Spleen (tissue), 13 donors: ENCODE results near the gene RBMY1D. TPM values are rescaled to one million over a fixed set of nuclear protein-coding genes. Genes with fewer than 3 reads are reported as not detected.
"Not testable (repeated sequence)": the region's sequence is repeated elsewhere in the genome, so short reads cannot be mapped to it uniquely, and the experiment has no call there.

Source experiments
- DNase-seq: peaks from one replicate; pipeline ENCODE4 v3.0.0-alpha.2; 2020
- H3K27ac ChIP-seq, 8 donors: fragments of 200-600 bp; sonication (generic) in 7 of 8; 1 replicate in 4 of 8; 2 replicates in 4 of 8; pipeline versions ENCODE4 v1.5.0 to v1.8.0; 2016 to 2021; ENCODE audit warnings: inconsistent platforms in 4 of 8, mild to moderate bottlenecking in 4 of 8, moderate library complexity in 1 of 8
- H3K27me3 ChIP-seq, 7 donors: fragments of 200-600 bp; sonication (generic) in 6 of 7; replicated peaks in 1 of 7; 1 replicate in 4 of 7; 2 replicates in 3 of 7; pipeline versions ENCODE4 v1.5.0 to v1.8.0; 2016 to 2021; ENCODE audit warnings: inconsistent platforms in 3 of 7, mild to moderate bottlenecking in 1 of 7
- H3K36me3 ChIP-seq, 6 donors: fragments of 200-600 bp; sonication (generic) in 5 of 6; 1 replicate in 4 of 6; 2 replicates in 2 of 6; pipeline versions ENCODE4 v1.5.0 to v1.8.0; 2016 to 2021; ENCODE audit warnings: inconsistent platforms in 2 of 6
- H3K4me1 ChIP-seq, 6 donors: fragments of 200-600 bp; sonication (generic) in 5 of 6; 1 replicate in 3 of 6; 2 replicates in 3 of 6; pipeline versions ENCODE4 v1.5.0 to v1.8.0; 2016 to 2021; ENCODE audit warnings: inconsistent platforms in 3 of 6
- H3K4me3 ChIP-seq, 8 donors: fragments of 200-600 bp; sonication (generic) in 7 of 8; 1 replicate in 4 of 8; 2 replicates in 4 of 8; pipeline versions ENCODE4 v1.5.0 to v1.8.0; 2016 to 2021; ENCODE audit warnings: inconsistent platforms in 4 of 8, mild to moderate bottlenecking in 4 of 8, moderate library complexity in 2 of 8
- H3K9me3 ChIP-seq, 8 donors: fragments of 200-600 bp; sonication (generic) in 7 of 8; 1 replicate in 4 of 8; 2 replicates in 4 of 8; pipeline versions ENCODE4 v1.5.0 to v1.8.0; 2016 to 2021; ENCODE audit warnings: inconsistent platforms in 4 of 8
- POLR2A ChIP-seq, 3 donors: fragments of 450-650 bp; IDR thresholded peaks; one replicate each; pipeline ENCODE4 v1.5.1; 2017; ENCODE audit warnings: antibody characterized with exemption in 3 of 3, mild to moderate bottlenecking in 1 of 3
- POLR2AphosphoS5 ChIP-seq, 3 donors: sonication (generic); formaldehyde crosslinking; IDR thresholded peaks; one replicate each; pipeline ENCODE4 v1.5.1; 2017; ENCODE audit warnings: antibody characterized with exemption in 3 of 3
- WGBS, 5 donors: extraction: QIAGEN DNeasy Blood & Tissue Kit in 3 of 5; methylation state at CpG; one replicate each; pipeline versions ENCODE4 v1.1.5 to v1.1.7; 2013 to 2018; 5-methylcytosine and 5-hydroxymethylcytosine counted together
- intact Hi-C: fragments of 100-400 bp; cut with DNase I; formaldehyde crosslinking; loops from one replicate; pipeline ENCODE4 v1.15.0; 2023; ENCODE audit warnings: low total_unique reads
- long read RNA-seq, 2 donors: transcript quantifications; one replicate each; lab custom pipeline, GENCODE V29; 2026
- polyA plus RNA-seq, 3 donors: library from polyadenylated mRNA; stranded (reverse); fragments of 200-250 nt; gene quantifications; one replicate each; pipeline ENCODE4 v1.2.1, GENCODE V29; 2013
- total RNA-seq, 7 donors: library from RNA; depleted of rRNA in 3 of 7; stranded (reverse); fragments of >200 nt in 3 of 7; fragmentation: NEBNext Ultra II Directional in 4 of 7; extraction: Animal tissue kit (Norgen Biotek cat#: 25700) in 4 of 7; gene quantifications; one replicate each; pipeline versions ENCODE4 v1.1.0 to v1.2.1, GENCODE V29; 2016 to 2021
- TF ChIP-seq, protein P1 (sequence below), 11 experiments: fragments of 200-600 bp in 7 of 11; fragments of 450-650 bp in 4 of 11; sonication (generic) in 4 of 11; IDR thresholded peaks in 8 of 11; conservative IDR thresholded peaks in 3 of 11; 1 replicate in 7 of 11; 2 replicates in 4 of 11; pipeline versions ENCODE4 v1.4.0 to v1.8.0; 2016 to 2021; ENCODE audit warnings: antibody characterized with exemption in 11 of 11, inconsistent platforms in 4 of 11, mild to moderate bottlenecking in 1 of 11
- donor health status: healthy with polysubstance abuse.
- donor health status: DM: no; HTN: no; CAD: no; lungs with moderate emphysema.
- donor health status: DM: no; HTN: no; CAD: no.
- donor health status: Bipolar disorder and iron deficiency.
- donor health status: healthy.
- donor health status: DM: no; HTN: no; CAD: no.
- donor health status: DM: yes; HTN: yes; CAD: no.

RBMY1D gene
- total RNA-seq (not detected), polyA plus RNA-seq (not detected)
- long read RNA-seq, donor 1, result 0 reads
- long read RNA-seq, donor 2, result 0 reads

DNA sequence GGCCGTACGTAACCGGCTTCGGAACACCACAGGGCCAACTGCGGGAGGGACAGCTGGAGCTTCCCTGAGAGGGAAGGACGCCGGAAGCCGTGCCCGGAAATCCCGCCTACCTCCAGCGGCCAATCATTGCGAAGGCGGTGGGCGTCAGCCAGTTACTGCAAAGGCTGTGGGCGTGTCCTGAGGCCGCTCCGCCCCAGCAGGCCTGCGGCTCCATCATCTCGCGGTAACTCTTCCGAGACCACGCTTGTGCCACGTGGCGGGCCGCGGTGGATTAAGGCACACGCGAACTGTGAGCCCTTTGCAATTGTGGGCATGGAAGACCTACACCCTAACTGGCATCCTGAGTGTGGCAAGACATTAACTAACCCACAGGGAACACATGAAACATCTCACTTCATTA lies at the start of gene RBMY1D:
Gene RBMY1D, minus strand, starts transcription at position 101 of the 400 bp plus-strand sequence. CDS start 2,013 bp downstream, outside the sequence.
- WGBS, 5 donors, result no CpG with 5 or more reads among the region's 28 CpGs
- H3K4me3 ChIP-seq, H3K36me3 ChIP-seq, intact Hi-C loops, H3K27ac ChIP-seq, H3K9me3 ChIP-seq, DNase-seq, H3K4me1 ChIP-seq, H3K27me3 ChIP-seq: not testable (repeated sequence)

- H3K4me1 ChIP-seq, H3K27ac ChIP-seq, intact Hi-C loops, H3K27me3 ChIP-seq, H3K4me3 ChIP-seq, DNase-seq, H3K9me3 ChIP-seq, H3K36me3 ChIP-seq: not testable (repeated sequence)
- WGBS, 5 donors, result no CpG with 5 or more reads among the region's 29 CpGs
These were observed 23.6 kb upstream of the RBMY1D start, which contains the start of gene RBMY1E for GRCh38 chrY:21917932-21918331. TSS of gene RBMY1E (minus strand) at chrY:21918032. CDS start at chrY:21916054, 1,978 bp downstream.

DNA sequence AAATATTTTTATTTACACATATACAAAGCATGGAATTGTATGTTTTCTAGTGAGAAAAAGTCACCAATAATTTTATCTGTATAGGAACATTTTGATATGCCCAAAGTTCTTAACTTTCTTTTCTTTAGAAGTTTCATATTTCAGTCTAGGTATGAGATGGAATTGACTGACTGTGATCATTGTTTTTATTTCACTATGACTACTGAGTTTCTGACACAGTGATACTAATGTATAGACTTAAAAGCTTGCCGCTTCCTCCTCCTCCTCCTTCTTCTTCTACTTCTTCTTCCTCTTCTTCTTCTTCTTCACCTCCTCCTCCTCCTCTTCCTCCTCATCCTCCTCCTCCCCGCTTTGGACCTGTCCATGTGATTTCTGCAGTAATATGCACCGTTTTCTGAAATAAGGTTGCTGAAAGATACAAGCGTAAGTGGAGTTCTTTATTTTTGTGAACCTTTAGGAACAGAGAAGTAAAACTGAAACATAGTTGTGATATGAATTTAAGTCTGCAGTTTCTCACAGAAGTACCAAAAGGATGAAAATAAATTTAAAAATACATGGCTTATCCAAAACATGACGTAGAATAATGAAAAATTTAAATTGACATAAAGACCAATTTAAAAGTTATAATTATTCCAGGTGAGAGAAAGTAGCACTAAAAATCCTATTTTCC lies 24.8 kb downstream of the RBMY1D start:
- no CpG with 5 or more reads among the region's 5 CpGs for WGBS, 5 donors
- H3K27ac ChIP-seq, intact Hi-C loops, H3K4me3 ChIP-seq, H3K4me1 ChIP-seq, H3K27me3 ChIP-seq, DNase-seq, H3K36me3 ChIP-seq, H3K9me3 ChIP-seq: not testable (repeated sequence)

DNA sequence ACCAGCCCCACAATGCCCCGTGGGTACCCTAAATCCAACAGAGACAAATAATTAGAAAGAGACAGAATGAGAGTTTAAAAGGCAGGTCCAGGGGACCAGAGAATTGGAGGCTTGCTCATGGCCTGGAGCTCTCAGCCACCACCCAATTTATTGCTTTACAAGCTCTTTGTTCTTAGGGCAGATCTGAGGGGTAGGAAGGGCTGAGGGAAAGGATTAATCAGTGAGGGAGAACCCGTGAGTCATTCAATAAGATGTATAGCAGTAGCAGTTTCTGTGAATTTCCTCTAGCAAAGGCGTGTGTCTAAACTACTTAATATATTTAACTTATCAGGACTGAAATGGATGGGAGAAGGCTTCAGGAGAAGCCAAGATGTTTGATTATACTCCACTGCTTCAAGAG lies 48.8 kb downstream of the RBMY1D start:
- Histone ChIP-seq H3K27ac (no peak overlapping the region), H3K4me1 (no peaks in the 10 kb centered on the region), H3K36me3 (no peaks in the 10 kb centered on the region), H3K27me3 (no peaks in the 10 kb centered on the region), H3K9me3 (no peaks in the 10 kb centered on the region), H3K4me3 (no peak overlapping the region)
- intact Hi-C loops, result no loop called here
- TF ChIP-seq POLR2A (IDR thresholded peaks at IDR 0.05) (no peak), POLR2AphosphoS5 (IDR thresholded peaks at IDR 0.05) (no peak)
- TF ChIP-seq, protein P1, sequence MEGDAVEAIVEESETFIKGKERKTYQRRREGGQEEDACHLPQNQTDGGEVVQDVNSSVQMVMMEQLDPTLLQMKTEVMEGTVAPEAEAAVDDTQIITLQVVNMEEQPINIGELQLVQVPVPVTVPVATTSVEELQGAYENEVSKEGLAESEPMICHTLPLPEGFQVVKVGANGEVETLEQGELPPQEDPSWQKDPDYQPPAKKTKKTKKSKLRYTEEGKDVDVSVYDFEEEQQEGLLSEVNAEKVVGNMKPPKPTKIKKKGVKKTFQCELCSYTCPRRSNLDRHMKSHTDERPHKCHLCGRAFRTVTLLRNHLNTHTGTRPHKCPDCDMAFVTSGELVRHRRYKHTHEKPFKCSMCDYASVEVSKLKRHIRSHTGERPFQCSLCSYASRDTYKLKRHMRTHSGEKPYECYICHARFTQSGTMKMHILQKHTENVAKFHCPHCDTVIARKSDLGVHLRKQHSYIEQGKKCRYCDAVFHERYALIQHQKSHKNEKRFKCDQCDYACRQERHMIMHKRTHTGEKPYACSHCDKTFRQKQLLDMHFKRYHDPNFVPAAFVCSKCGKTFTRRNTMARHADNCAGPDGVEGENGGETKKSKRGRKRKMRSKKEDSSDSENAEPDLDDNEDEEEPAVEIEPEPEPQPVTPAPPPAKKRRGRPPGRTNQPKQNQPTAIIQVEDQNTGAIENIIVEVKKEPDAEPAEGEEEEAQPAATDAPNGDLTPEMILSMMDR (IDR thresholded peaks at IDR 0.05 in 8 of 11, conservative IDR thresholded peaks at IDR 0.05 in 3 of 11), result no peak
- 52 to 59% (median 58%) methylated on average over 3 of the region's 3 CpGs; no CpG with 5 or more reads in 2 of the 5 donors for WGBS, 5 donors
- no peak for DNase-seq

- Histone ChIP-seq H3K27me3 (no peaks in the 10 kb centered on the region), H3K4me1 (no peaks in the 10 kb centered on the region), H3K4me3 (no peak overlapping the region), H3K9me3 (no peaks in the 10 kb centered on the region), H3K36me3 (no peaks in the 10 kb centered on the region), H3K27ac (no peak overlapping the region)
- DNase-seq, result no peak
- intact Hi-C loops, result no loop called here
- WGBS, 5 donors, result 83 to 89% methylated on average over 4 of the region's 4 CpGs; no CpG with 5 or more reads in 3 of the 5 donors
- TF ChIP-seq POLR2AphosphoS5 (IDR thresholded peaks at IDR 0.05) (no peak), POLR2A (IDR thresholded peaks at IDR 0.05) (no peak)
- TF ChIP-seq, protein P1 (IDR thresholded peaks at IDR 0.05 in 8 of 11, conservative IDR thresholded peaks at IDR 0.05 in 3 of 11), result no peak
These were observed 52.2 kb downstream of the RBMY1D start for GRCh38 chrY:21842090-21842489.
